H1 (cell line): ENCODE measurements around the gene NFIA. TPM values are rescaled to one million over a fixed set of nuclear protein-coding genes. Genes with fewer than 3 reads are reported as not detected.

Experiments
- HDAC2 ChIP-seq, 2 experiments: fragments of 300-600 bp in 1 of 2; sonication (generic) in 1 of 2; IDR thresholded peaks; 2 replicates each; pipeline ENCODE4 v1.6.1; 2011 to 2012; ENCODE audit warnings: low read depth in 2 of 2, low read length in 2 of 2, mild to moderate bottlenecking in 2 of 2, moderate library complexity in 2 of 2, borderline replicate concordance in 1 of 2, inconsistent platforms in 1 of 2
- MAFK ChIP-seq: IDR thresholded peaks from 2 replicates; pipeline ENCODE4 v1.6.1; 2012; ENCODE audit warnings: low read depth, mild to moderate bottlenecking, improper control_type of control experiment, low read length
- SP1 ChIP-seq: IDR thresholded peaks from 2 replicates; pipeline ENCODE4 v1.6.1; 2011; ENCODE audit warnings: low read depth, low read length
- TAF1 ChIP-seq: IDR thresholded peaks from 2 replicates; pipeline ENCODE4 v1.6.1; 2011; ENCODE audit warnings: mild to moderate bottlenecking, low read depth, low read length
- TAF7 ChIP-seq: optimal IDR thresholded peaks from 2 replicates; pipeline ENCODE3; 2011; ENCODE audit warnings: low read depth, mild to moderate bottlenecking, inconsistent platforms, low read length, moderate library complexity, borderline replicate concordance
- polyA plus RNA-seq, 7 experiments: library from polyadenylated mRNA; depleted of rRNA in 3 of 7; stranded (reverse) in 5 of 7; unstranded in 2 of 7; fragments of >200 nt in 5 of 7; fragments of 200-250 nt in 2 of 7; gene quantifications; 1 replicate in 5 of 7; 2 replicates in 1 of 7; 4 replicates in 1 of 7; pipeline versions ENCODE4 v1.2.1 to v1.2.3, GENCODE V29; 2011 to 2013; ENCODE audit warnings: missing spikeins in 2 of 7, mixed read lengths in 2 of 7
- total RNA-seq: library from RNA; stranded (reverse); fragmentation: NEBNext Ultra II Directional; extraction: Animal tissue kit (Norgen Biotek cat#: 25700); gene quantifications from 2 replicates; pipeline ENCODE4 v1.2.1, GENCODE V29; 2021

Gene NFIA
- total and polyA plus RNA-seq, 2 of the 8 experiments (the other 6 are each of a cell fraction or from before 2014, with no cell fraction given): 1.8 to 2.3 TPM

DNA sequence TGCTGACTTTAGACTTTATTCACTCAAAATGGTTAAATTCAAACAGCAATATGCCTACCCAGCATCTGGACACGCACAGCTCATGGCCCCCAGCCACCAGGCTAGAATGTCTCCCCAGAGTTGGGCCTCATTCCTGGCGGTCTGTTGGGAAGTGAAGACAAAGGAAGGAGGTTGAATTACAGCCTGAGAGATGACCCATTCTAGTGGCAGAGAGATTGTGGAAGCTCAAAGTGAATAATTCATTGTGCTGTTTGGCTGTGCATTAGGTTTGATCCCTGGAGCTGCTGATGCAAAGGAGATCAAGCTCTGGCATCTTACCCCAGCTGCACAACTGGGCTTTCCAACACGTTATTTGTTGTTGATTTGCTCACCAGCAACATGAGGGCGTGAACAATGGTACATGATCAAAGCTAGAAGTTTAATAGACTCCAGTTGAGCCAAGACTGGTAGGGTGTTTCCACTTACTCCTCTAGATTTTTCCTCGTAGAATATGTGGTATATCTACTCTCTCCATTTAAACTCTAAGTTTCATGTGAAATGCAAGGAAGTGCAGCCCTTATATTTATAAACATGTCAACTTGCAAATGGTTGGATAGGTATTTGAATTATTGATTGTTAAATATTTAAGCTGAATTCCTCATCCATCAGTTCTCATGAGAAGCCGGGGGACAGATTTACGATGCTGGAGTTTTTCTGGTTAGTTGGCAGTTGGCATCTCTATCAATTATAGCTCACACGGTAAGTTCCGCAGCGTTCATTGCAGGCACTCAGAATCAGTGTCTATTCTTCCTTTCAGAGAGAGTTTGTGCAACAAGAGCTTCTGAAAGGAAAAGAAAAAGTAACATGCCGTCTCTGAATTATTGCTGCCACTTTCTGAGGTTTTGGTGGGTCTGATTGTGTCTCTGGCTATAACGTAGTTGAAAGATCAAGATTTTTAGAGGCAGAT lies 419.9 kb downstream of the NFIA start (continued):
- no peak for TF ChIP-seq TAF1
- no peak for TF ChIP-seq MAFK
- no peak for TF ChIP-seq SP1
- no peak for TF ChIP-seq TAF7
- no peak for TF ChIP-seq HDAC2 (IDR thresholded peaks at IDR 0.05; ENCODE audit: borderline replicate concordance in 1 of 2, low read depth in 2 of 2, low read length in 2 of 2)
